GM21528 (cell line): Measurements from ENCODE around the gene PARD3.
"Not testable (repeated sequence)": the region's sequence is repeated elsewhere in the genome, so short reads cannot be mapped to it uniquely, and the experiment has no call there.

Experiments used
- ATAC-seq: cut with Tn5 transposase; IDR thresholded peaks from one replicate; pipeline ENCODE4 v1.9.1; 2021; ENCODE audit warnings: mild to moderate bottlenecking, moderate library complexity; ENCODE audit not compliant: unreplicated experiment, low FRiP score

Gene PARD3

GRCh38 chr10:34801097-34801733 lies 13.9 kb downstream of the PARD3 start:
- no peak for ATAC-seq

GRCh38 chr10:34800624-34801023 lies 14.5 kb downstream of the PARD3 start:
- ATAC-seq, result no peak

- ATAC-seq, result no peak
These were observed 16.4 kb downstream of the PARD3 start for GRCh38 chr10:34798654-34799053.

GRCh38 chr10:34797155-34797554 lies 17.9 kb downstream of the PARD3 start:
- no peak for ATAC-seq

GRCh38 chr10:34796133-34796532 lies 19.0 kb downstream of the PARD3 start:
- no peak for ATAC-seq

- ATAC-seq, result no peak
These were observed 19.8 kb downstream of the PARD3 start for GRCh38 chr10:34795334-34795733.

- ATAC-seq, result no peak
These were observed 20.3 kb downstream of the PARD3 start for GRCh38 chr10:34794835-34795234.

- ATAC-seq, result not testable (repeated sequence)
These were observed 21.5 kb downstream of the PARD3 start for GRCh38 chr10:34793581-34793980.

GRCh38 chr10:34792881-34793280 lies 22.2 kb downstream of the PARD3 start:
- ATAC-seq, result no peak

GRCh38 chr10:34791947-34792346 lies 23.1 kb downstream of the PARD3 start:
- ATAC-seq, result no peak

GRCh38 chr10:34791228-34791627 lies 23.9 kb downstream of the PARD3 start:
- ATAC-seq, result no peak

- ATAC-seq, result no peak
These were observed 25.1 kb downstream of the PARD3 start for GRCh38 chr10:34789966-34790506.

- ATAC-seq, result no peak
These were observed 28.6 kb downstream of the PARD3 start for GRCh38 chr10:34786464-34786863.

GRCh38 chr10:34781711-34782110 lies 33.4 kb downstream of the PARD3 start:
- ATAC-seq, result no peak

- ATAC-seq, result no peak
These were observed 34.2 kb downstream of the PARD3 start for GRCh38 chr10:34780818-34781380.

- no peak for ATAC-seq
These were observed 36.9 kb downstream of the PARD3 start for GRCh38 chr10:34778237-34778636.

GRCh38 chr10:34776090-34776690 lies 38.9 kb downstream of the PARD3 start:
- no peak for ATAC-seq

GRCh38 chr10:34775044-34775637 lies 40.0 kb downstream of the PARD3 start:
- no peak for ATAC-seq

- ATAC-seq, result no peak
These were observed 41.2 kb downstream of the PARD3 start for GRCh38 chr10:34773636-34774630.

- ATAC-seq, result no peak
These were observed 43.6 kb downstream of the PARD3 start for GRCh38 chr10:34771525-34771924.
